Measurements from ENCODE around the gene FBXO22.
"Not testable (repeated sequence)": the region's sequence is repeated elsewhere in the genome, so short reads cannot be mapped to it uniquely, and the experiment has no call there.

- TF ChIP-seq EZH2 (IDR thresholded peaks at IDR 0.05; ENCODE audit: borderline replicate concordance, insufficient read depth, low read depth, low read length, poor library complexity, severe bottlenecking); CTCF (IDR thresholded peaks at IDR 0.05): not testable (repeated sequence)
These were observed 6.7 kb downstream of the FBXO22 start for GRCh38 chr15:75910355-75910754.
